NT2/D1 (cell line): ENCODE data around the gene PEDS1.

Experiments
- DNase-seq: peaks from one replicate; pipeline ENCODE4 v3.0.0-alpha.2; 2011; ENCODE audit warnings: low read depth, low spot score
- H3K27me3 ChIP-seq: 2 replicates; pipeline ENCODE4 v1.6.0; 2011; ENCODE audit warnings: mild to moderate bottlenecking; ENCODE audit not compliant: insufficient read length, insufficient read depth
- H3K36me3 ChIP-seq: 2 replicates; pipeline ENCODE4 v1.6.1; 2011; ENCODE audit warnings: mild to moderate bottlenecking, low read length, mixed read lengths; ENCODE audit not compliant: insufficient read depth, insufficient read length
- H3K4me1 ChIP-seq: 2 replicates; pipeline ENCODE4 v1.5.1; 2011; ENCODE audit not compliant: insufficient read depth, insufficient read length
- H3K4me3 ChIP-seq: 2 replicates; pipeline ENCODE4 v1.5.1; 2011; ENCODE audit warnings: low read depth; ENCODE audit not compliant: insufficient read length
- H3K9ac ChIP-seq: 2 replicates; pipeline ENCODE4 v1.6.0; 2011; ENCODE audit warnings: low read depth; ENCODE audit not compliant: insufficient read length
- H3K9me3 ChIP-seq: 2 replicates; pipeline ENCODE4 v1.5.1; 2011; ENCODE audit warnings: mild to moderate bottlenecking, low read length; ENCODE audit not compliant: insufficient read depth
- SUZ12 ChIP-seq: IDR thresholded peaks from 2 replicates; pipeline ENCODE4 v1.6.1; 2011; ENCODE audit not compliant: insufficient read length, insufficient read depth; ENCODE audit errors: extremely low read depth
- YY1 ChIP-seq: IDR thresholded peaks from 2 replicates; pipeline ENCODE4 v1.6.1; 2011; ENCODE audit not compliant: insufficient read length, insufficient read depth
- ZNF274 ChIP-seq: IDR thresholded peaks from 2 replicates; pipeline ENCODE4 v1.6.1; 2011; ENCODE audit warnings: mild to moderate bottlenecking, low read depth, low read length

The PEDS1 gene

GRCh38 chr20:50128520-50128905 lies 25.0 kb downstream of the PEDS1 start:
- DNase-seq: no peak
- no peak overlapping the region for H3K4me3 ChIP-seq
- TF ChIP-seq SUZ12 (no peak), ZNF274 (no peak)

GRCh38 chr20:50127587-50128519 lies 25.7 kb downstream of the PEDS1 start:
- H3K9ac ChIP-seq: no peak overlapping the region
- no peaks in the 10 kb centered on the region for H3K27me3 ChIP-seq
- H3K9me3 ChIP-seq: no peaks in the 10 kb centered on the region
- TF ChIP-seq ZNF274 (no peak), SUZ12 (no peak), YY1 (no peak)
- H3K4me1 ChIP-seq: no peaks in the 10 kb centered on the region
- H3K36me3 ChIP-seq: peaks cover 87% of the 10 kb centered on the region
- no peak for DNase-seq
- H3K4me3 ChIP-seq: no peak overlapping the region

More at GRCh38 chr20:50128520-50128905, 25.0 kb downstream of the PEDS1 start:
- Histone ChIP-seq H3K36me3 (peaks cover 90% of the 10 kb centered on the region), H3K9ac (no peak overlapping the region), H3K4me1 (no peaks in the 10 kb centered on the region), H3K9me3 (no peaks in the 10 kb centered on the region), H3K27me3 (no peaks in the 10 kb centered on the region)

- DNase-seq: no peak
- Histone ChIP-seq H3K27me3 (no peaks in the 10 kb centered on the region), H3K4me1 (no peaks in the 10 kb centered on the region), H3K36me3 (peaks cover 85% of the 10 kb centered on the region), H3K4me3 (no peak overlapping the region), H3K9me3 (no peaks in the 10 kb centered on the region), H3K9ac (peak overlapping the region; percentile 28)
- TF ChIP-seq SUZ12 (no peak), YY1 (no peak), ZNF274 (no peak)
Measured at GRCh38 chr20:50126662-50127061, 26.9 kb downstream of the PEDS1 start.

- no peaks in the 10 kb centered on the region for H3K27me3 ChIP-seq
- H3K9me3 ChIP-seq: no peaks in the 10 kb centered on the region
- peaks cover 72% of the 10 kb centered on the region for H3K36me3 ChIP-seq
- DNase-seq: no peak
- no peak overlapping the region for H3K9ac ChIP-seq
- TF ChIP-seq ZNF274 (no peak), YY1 (no peak), SUZ12 (no peak)
- H3K4me3 ChIP-seq: no peak overlapping the region
- no peaks in the 10 kb centered on the region for H3K4me1 ChIP-seq
Measured at GRCh38 chr20:50125279-50125678, 28.2 kb downstream of the PEDS1 start.

GRCh38 chr20:50124496-50124895 lies 29.0 kb downstream of the PEDS1 start:
- no peaks in the 10 kb centered on the region for H3K4me1 ChIP-seq
- TF ChIP-seq YY1 (no peak), ZNF274 (no peak), SUZ12 (no peak)
- no peak overlapping the region for H3K9ac ChIP-seq
- peaks cover 64% of the 10 kb centered on the region for H3K36me3 ChIP-seq
- no peaks in the 10 kb centered on the region for H3K27me3 ChIP-seq
- DNase-seq: no peak
- H3K4me3 ChIP-seq: no peak overlapping the region
- H3K9me3 ChIP-seq: no peaks in the 10 kb centered on the region

- no peaks in the 10 kb centered on the region for H3K27me3 ChIP-seq
- DNase-seq: no peak
- H3K9ac ChIP-seq: no peak overlapping the region
- no peaks in the 10 kb centered on the region for H3K4me1 ChIP-seq
- no peak for TF ChIP-seq ZNF274
- no peak for TF ChIP-seq YY1
- TF ChIP-seq SUZ12: no peak
- H3K9me3 ChIP-seq: no peaks in the 10 kb centered on the region
- H3K4me3 ChIP-seq: no peak overlapping the region
- H3K36me3 ChIP-seq: peaks cover 54% of the 10 kb centered on the region
Measured at GRCh38 chr20:50123418-50123817, 30.1 kb downstream of the PEDS1 start.

GRCh38 chr20:50122763-50123162 lies 30.8 kb downstream of the PEDS1 start:
- TF ChIP-seq ZNF274: no peak
- TF ChIP-seq SUZ12: no peak
- no peak for TF ChIP-seq YY1
- Histone ChIP-seq H3K9ac (no peak overlapping the region), H3K4me3 (no peak overlapping the region), H3K36me3 (peaks cover 47% of the 10 kb centered on the region), H3K4me1 (no peaks in the 10 kb centered on the region), H3K9me3 (no peaks in the 10 kb centered on the region), H3K27me3 (no peaks in the 10 kb centered on the region)
- DNase-seq: no peak
